ENCODE results near the gene FLT3. TPM values are rescaled to one million over a fixed set of nuclear protein-coding genes. Genes with fewer than 3 reads are reported as not detected.
A peak's percentile ranks its signal among the peaks of the same experiment; 100 is the strongest.

The FLT3 gene
- total RNA-seq, 6 donors from 2014 or later = 0.89 to 6.3 (median 1.6) TPM

DNA sequence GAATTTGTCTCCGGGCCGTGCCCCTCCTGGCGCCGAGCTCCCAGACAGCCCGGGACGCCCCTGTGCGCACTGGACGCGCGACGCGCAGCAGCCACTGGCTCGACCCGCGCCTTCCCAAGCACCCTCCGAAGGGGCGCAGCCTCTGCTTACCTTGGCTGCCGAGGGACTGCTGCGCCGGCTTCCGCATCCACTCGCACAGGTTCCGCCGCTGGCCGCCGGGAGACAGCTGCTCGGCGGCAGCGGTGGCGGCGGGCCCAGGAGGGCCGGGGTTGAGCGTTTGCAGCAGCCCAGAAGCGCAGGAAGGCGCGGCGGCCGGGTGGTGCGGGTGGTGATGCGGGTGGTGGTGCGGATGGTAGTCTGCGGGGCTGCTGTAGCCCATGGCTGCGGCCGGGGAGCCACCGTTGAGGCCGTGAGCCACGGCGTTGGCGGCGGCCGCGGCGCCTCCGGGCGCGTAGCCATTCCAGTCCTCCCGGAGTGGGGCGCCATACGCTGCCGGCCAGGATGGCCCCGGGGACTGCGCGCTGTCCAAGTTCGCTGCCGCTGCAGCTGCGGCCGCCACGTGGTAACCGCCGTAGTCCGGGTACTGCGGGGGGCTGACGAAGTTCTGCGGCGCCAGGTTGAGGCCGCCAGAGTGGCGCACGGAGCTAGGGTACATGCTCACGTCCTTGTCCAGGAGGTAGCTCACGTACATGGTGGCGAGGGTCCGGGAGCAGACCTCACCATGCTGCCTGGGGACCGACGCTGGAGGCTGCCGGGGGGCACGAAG, 131.9 kb downstream of the FLT3 start:
- H3K27me3 ChIP-seq = peaks cover 3 to 81% (median 49%) of the 10 kb centered on the region in 4 donors
- peaks cover 4 to 42% (median 15%) of the 10 kb centered on the region in 4 donors for H3K4me1 ChIP-seq
- TF ChIP-seq POLR2A (IDR thresholded peaks at IDR 0.05) (no peak), EP300 (IDR thresholded peaks at IDR 0.05) (no peak), POLR2AphosphoS5 (IDR thresholded peaks at IDR 0.05) (no peak)
- TF ChIP-seq, protein P1, sequence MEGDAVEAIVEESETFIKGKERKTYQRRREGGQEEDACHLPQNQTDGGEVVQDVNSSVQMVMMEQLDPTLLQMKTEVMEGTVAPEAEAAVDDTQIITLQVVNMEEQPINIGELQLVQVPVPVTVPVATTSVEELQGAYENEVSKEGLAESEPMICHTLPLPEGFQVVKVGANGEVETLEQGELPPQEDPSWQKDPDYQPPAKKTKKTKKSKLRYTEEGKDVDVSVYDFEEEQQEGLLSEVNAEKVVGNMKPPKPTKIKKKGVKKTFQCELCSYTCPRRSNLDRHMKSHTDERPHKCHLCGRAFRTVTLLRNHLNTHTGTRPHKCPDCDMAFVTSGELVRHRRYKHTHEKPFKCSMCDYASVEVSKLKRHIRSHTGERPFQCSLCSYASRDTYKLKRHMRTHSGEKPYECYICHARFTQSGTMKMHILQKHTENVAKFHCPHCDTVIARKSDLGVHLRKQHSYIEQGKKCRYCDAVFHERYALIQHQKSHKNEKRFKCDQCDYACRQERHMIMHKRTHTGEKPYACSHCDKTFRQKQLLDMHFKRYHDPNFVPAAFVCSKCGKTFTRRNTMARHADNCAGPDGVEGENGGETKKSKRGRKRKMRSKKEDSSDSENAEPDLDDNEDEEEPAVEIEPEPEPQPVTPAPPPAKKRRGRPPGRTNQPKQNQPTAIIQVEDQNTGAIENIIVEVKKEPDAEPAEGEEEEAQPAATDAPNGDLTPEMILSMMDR (IDR thresholded peaks at IDR 0.05) = no peak

DNA sequence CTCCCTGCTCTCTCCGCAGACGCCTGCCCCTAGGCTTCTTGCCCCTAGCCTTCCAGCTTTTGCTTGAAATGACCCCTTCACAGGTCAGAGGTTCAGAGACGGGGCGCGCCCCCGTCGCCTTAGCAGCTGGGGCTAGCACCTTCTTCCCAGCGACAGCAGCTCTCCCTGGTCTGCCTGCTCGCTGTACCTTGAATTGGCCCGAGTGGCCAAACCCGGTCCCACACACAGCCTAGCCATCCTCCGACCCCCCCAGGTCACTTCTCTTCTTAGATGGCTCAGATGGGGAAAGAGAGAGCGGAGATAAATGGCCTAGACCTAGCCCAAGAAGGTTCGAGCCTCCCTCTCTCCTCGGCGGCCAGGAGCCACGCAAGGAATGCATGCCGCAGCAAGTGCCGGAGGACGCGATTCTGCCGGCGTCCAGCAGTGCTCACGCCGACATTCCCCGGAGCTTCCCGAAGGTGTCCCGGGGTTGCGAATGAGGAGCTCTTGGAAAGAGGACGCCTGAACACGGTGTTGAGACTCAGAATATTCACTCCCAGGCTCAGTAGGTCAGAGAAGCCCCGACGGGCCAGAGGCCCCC, 132.6 kb downstream of the FLT3 start:
- TF ChIP-seq, protein P1 (IDR thresholded peaks at IDR 0.05) = no peak
- TF ChIP-seq POLR2AphosphoS5 (IDR thresholded peaks at IDR 0.05) (no peak), POLR2A (IDR thresholded peaks at IDR 0.05) (no peak), EP300 (IDR thresholded peaks at IDR 0.05) (no peak)
- Histone ChIP-seq H3K9me3 (no peaks in the 10 kb centered on the region), H3K27ac (no peak overlapping the region), H3K4me1 (peaks cover 4 to 42% (median 15%) of the 10 kb centered on the region in 4 donors), H3K27me3 (peaks cover 3 to 84% (median 46%) of the 10 kb centered on the region in 4 donors), H3K36me3 (no peaks in the 10 kb centered on the region), H3K4me3 (peak overlapping the region in 1 of 4 donors; percentile 24)
- DNase-seq = no peak
- WGBS, 2 donors = 3 to 5% methylated on average over 12 to 33 of the region's 33 CpGs
- no peak for ATAC-seq (ENCODE audit: low FRiP score in 2 of 2)

More for the DNA sequence above, 131.9 kb downstream of the FLT3 start:
- Histone ChIP-seq H3K4me3 (peak overlapping the region in 1 of 4 donors; percentile 24), H3K9me3 (no peaks in the 10 kb centered on the region), H3K27ac (no peak overlapping the region), H3K36me3 (no peaks in the 10 kb centered on the region)
- 1 to 4% methylated on average over 18 to 27 of the region's 86 CpGs for WGBS, 2 donors
- DNase-seq (peak in 1 of 2 donors; percentile 79), ATAC-seq (ENCODE audit: low FRiP score in 2 of 2) (peak in 1 of 2 donors; percentile 6)

DNA sequence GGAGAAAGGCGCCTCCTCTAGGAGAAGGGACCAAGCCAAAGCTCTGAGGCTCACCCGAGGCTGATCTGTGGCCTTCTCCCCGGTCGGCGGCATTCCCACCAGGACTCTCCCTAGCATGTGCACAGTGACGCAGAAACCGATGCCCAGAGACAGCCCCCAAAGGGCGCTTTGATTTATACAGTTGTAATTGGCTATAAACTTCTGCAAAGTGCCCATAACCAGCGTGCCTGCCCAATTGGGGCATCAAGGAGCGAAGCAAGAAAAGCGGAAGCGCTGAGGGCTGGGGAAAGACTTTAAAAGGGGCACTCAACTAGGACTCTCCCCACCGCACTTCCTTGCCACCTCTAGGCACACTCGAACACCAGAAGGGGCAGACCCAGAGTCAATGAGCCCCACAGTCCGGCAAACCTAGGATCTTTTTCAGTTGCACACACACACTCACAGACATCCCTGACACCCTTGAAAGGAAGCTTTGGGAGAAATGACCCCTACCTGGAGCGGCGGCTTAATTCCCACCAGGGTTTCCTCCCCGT, 133.1 kb downstream of the FLT3 start:
- no peaks in the 10 kb centered on the region for H3K9me3 ChIP-seq
- H3K27me3 ChIP-seq = peaks cover 3 to 86% (median 47%) of the 10 kb centered on the region in 4 donors
- no peak for DNase-seq
- WGBS, 2 donors = 3 to 6% methylated on average over 17 to 18 of the region's 18 CpGs
- ATAC-seq (ENCODE audit: low FRiP score in 2 of 2) = no peak
- H3K4me1 ChIP-seq = peaks cover 4 to 42% (median 15%) of the 10 kb centered on the region in 4 donors
- H3K36me3 ChIP-seq = no peaks in the 10 kb centered on the region
- no peak for TF ChIP-seq POLR2AphosphoS5 (IDR thresholded peaks at IDR 0.05)
- no peak for TF ChIP-seq POLR2A (IDR thresholded peaks at IDR 0.05)
- TF ChIP-seq EP300 (IDR thresholded peaks at IDR 0.05) = no peak
- H3K27ac ChIP-seq = no peak overlapping the region
- peak overlapping the region in 1 of 4 donors; percentile 24 for H3K4me3 ChIP-seq

DNA sequence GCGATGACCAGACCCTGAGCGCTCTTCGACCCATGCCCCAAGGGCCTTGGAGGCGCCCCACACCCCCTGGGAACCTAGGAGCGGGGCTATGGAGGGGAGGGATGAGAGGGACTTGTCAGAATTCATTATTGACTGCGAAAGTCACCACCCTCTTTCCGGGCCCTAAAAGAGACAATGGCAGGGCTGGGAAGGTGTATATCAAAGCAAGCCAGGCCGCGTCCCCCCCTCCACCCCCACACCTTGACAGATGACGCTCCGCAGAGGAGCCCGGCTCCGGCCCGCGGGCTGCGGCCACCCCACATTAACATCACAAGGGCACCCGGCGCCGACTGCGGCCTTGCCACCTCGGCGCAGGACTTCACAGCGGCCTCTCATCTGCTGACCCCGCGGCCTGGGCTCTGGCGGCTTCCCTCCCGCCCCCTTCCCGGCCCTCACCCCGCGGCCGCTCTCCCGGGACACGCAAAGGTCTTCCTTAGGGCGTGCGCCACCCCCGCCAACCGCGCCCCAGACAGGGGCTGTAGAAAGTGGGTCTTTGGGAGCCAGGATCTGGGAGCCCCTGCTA, 133.7 kb downstream of the FLT3 start:
- peaks cover 3 to 81% (median 45%) of the 10 kb centered on the region in 4 donors for H3K27me3 ChIP-seq
- peak overlapping the region in 1 of 4 donors; percentile 24 for H3K4me3 ChIP-seq
- ATAC-seq (ENCODE audit: low FRiP score in 2 of 2) (peak in 1 of 2 donors; percentile 24), DNase-seq (no peak)
- no peak overlapping the region for H3K27ac ChIP-seq
- no peak for TF ChIP-seq POLR2A (IDR thresholded peaks at IDR 0.05)
- no peak for TF ChIP-seq POLR2AphosphoS5 (IDR thresholded peaks at IDR 0.05)
- TF ChIP-seq, protein P1 (IDR thresholded peaks at IDR 0.05) = no peak
- TF ChIP-seq EP300 (IDR thresholded peaks at IDR 0.05) = no peak
- 0 to 4% methylated on average over 3 to 24 of the region's 38 CpGs for WGBS, 2 donors
- H3K36me3 ChIP-seq = no peaks in the 10 kb centered on the region
- H3K9me3 ChIP-seq = no peaks in the 10 kb centered on the region
- peaks cover 4 to 42% (median 15%) of the 10 kb centered on the region in 4 donors for H3K4me1 ChIP-seq
